Effector memory CD4-positive, alpha-beta T cell (primary cell): ENCODE data around the gene RCAN1.
"Not testable (repeated sequence)": the region's sequence is repeated elsewhere in the genome, so short reads cannot be mapped to it uniquely, and the experiment has no call there.

ENCODE experiments used
- DNase-seq, 3 donors: peaks; one replicate each; pipeline ENCODE4 v3.0.0-alpha.2; 2020
- H3K27ac ChIP-seq: 2 replicates; pipeline ENCODE4 v1.7.0; 2013; ENCODE audit warnings: mild to moderate bottlenecking, low read length, moderate library complexity; ENCODE audit not compliant: insufficient read depth, poor library complexity, severe bottlenecking
- H3K27me3 ChIP-seq: replicated peaks from 2 replicates; pipeline ENCODE4 v1.7.0; 2013; ENCODE audit warnings: mild to moderate bottlenecking, low read length; ENCODE audit not compliant: insufficient read depth, control insufficient read depth, poor library complexity, severe bottlenecking
- H3K36me3 ChIP-seq: 2 replicates; pipeline ENCODE4 v1.7.0; 2013; ENCODE audit warnings: mild to moderate bottlenecking, low read length, moderate library complexity; ENCODE audit not compliant: control insufficient read depth, insufficient read depth
- H3K4me1 ChIP-seq: 2 replicates; pipeline ENCODE4 v1.7.0; 2013; ENCODE audit warnings: low read length, mild to moderate bottlenecking; ENCODE audit not compliant: control insufficient read depth, insufficient read depth, poor library complexity, severe bottlenecking
- H3K4me3 ChIP-seq: 2 replicates; pipeline ENCODE4 v1.7.0; 2013; ENCODE audit warnings: low read length, low read depth, mild to moderate bottlenecking; ENCODE audit not compliant: insufficient read depth, poor library complexity, severe bottlenecking
- H3K9me3 ChIP-seq: 2 replicates; pipeline ENCODE4 v1.7.0; 2013; ENCODE audit warnings: mild to moderate bottlenecking, low read length, moderate library complexity; ENCODE audit not compliant: control insufficient read depth

RCAN1 gene

GRCh38 chr21:34574601-34575529 is 40.0 kb downstream of the RCAN1 start:
- H3K36me3 ChIP-seq = no peaks in the 10 kb centered on the region
- H3K4me3 ChIP-seq = no peak overlapping the region
- H3K27me3 ChIP-seq = no peaks in the 10 kb centered on the region
- H3K27ac ChIP-seq = no peak overlapping the region
- H3K4me1 ChIP-seq = no peaks in the 10 kb centered on the region
- H3K9me3 ChIP-seq = no peaks in the 10 kb centered on the region
- DNase-seq = no peak

- Histone ChIP-seq H3K27me3 (no peaks in the 10 kb centered on the region), H3K36me3 (no peaks in the 10 kb centered on the region), H3K4me1 (no peaks in the 10 kb centered on the region), H3K27ac (no peak overlapping the region), H3K9me3 (no peaks in the 10 kb centered on the region), H3K4me3 (no peak overlapping the region)
- no peak for DNase-seq
Measured at GRCh38 chr21:34571994-34572393, 42.9 kb downstream of the RCAN1 start.

GRCh38 chr21:34570313-34570712 is 44.6 kb downstream of the RCAN1 start:
- H3K9me3 ChIP-seq = no peaks in the 10 kb centered on the region
- H3K27ac ChIP-seq = no peak overlapping the region
- H3K36me3 ChIP-seq = no peaks in the 10 kb centered on the region
- H3K4me1 ChIP-seq = no peaks in the 10 kb centered on the region
- H3K27me3 ChIP-seq = no peaks in the 10 kb centered on the region
- no peak for DNase-seq
- no peak overlapping the region for H3K4me3 ChIP-seq

- DNase-seq = no peak
- Histone ChIP-seq H3K27ac (no peak overlapping the region), H3K9me3 (no peaks in the 10 kb centered on the region), H3K36me3 (no peaks in the 10 kb centered on the region), H3K27me3 (no peaks in the 10 kb centered on the region), H3K4me3 (no peak overlapping the region), H3K4me1 (no peaks in the 10 kb centered on the region)
Measured at GRCh38 chr21:34569381-34569979, 45.4 kb downstream of the RCAN1 start.

GRCh38 chr21:34568801-34569200 is 46.1 kb downstream of the RCAN1 start:
- not testable (repeated sequence) for H3K9me3 ChIP-seq, H3K4me3 ChIP-seq, H3K4me1 ChIP-seq, H3K27ac ChIP-seq, DNase-seq, H3K27me3 ChIP-seq, H3K36me3 ChIP-seq

- no peaks in the 10 kb centered on the region for H3K9me3 ChIP-seq
- no peak overlapping the region for H3K4me3 ChIP-seq
- H3K4me1 ChIP-seq = no peaks in the 10 kb centered on the region
- H3K27me3 ChIP-seq = no peaks in the 10 kb centered on the region
- DNase-seq = no peak
- no peaks in the 10 kb centered on the region for H3K36me3 ChIP-seq
- no peak overlapping the region for H3K27ac ChIP-seq
Measured at GRCh38 chr21:34567604-34568155, 47.2 kb downstream of the RCAN1 start.

- Histone ChIP-seq H3K27me3 (no peaks in the 10 kb centered on the region), H3K4me1 (no peaks in the 10 kb centered on the region), H3K9me3 (no peaks in the 10 kb centered on the region), H3K4me3 (no peak overlapping the region), H3K27ac (no peak overlapping the region), H3K36me3 (no peaks in the 10 kb centered on the region)
- DNase-seq = no peak
Measured at GRCh38 chr21:34565238-34565637, 49.7 kb downstream of the RCAN1 start.

GRCh38 chr21:34563370-34563769 is 51.5 kb downstream of the RCAN1 start:
- H3K36me3 ChIP-seq, H3K4me3 ChIP-seq, H3K4me1 ChIP-seq, H3K27me3 ChIP-seq, DNase-seq, H3K27ac ChIP-seq, H3K9me3 ChIP-seq: not testable (repeated sequence)

- Histone ChIP-seq H3K27me3 (no peaks in the 10 kb centered on the region), H3K27ac (no peak overlapping the region), H3K9me3 (no peaks in the 10 kb centered on the region), H3K36me3 (no peaks in the 10 kb centered on the region), H3K4me1 (no peaks in the 10 kb centered on the region), H3K4me3 (no peak overlapping the region)
- DNase-seq = no peak
Measured at GRCh38 chr21:34561806-34562205, 53.1 kb downstream of the RCAN1 start.

- H3K36me3 ChIP-seq = no peaks in the 10 kb centered on the region
Measured at GRCh38 chr21:34560609-34561008, 54.3 kb downstream of the RCAN1 start.

More at GRCh38 chr21:34560609-34561008, 54.3 kb downstream of the RCAN1 start:
- no peaks in the 10 kb centered on the region for H3K4me1 ChIP-seq
- H3K27ac ChIP-seq = no peak overlapping the region
- H3K27me3 ChIP-seq = no peaks in the 10 kb centered on the region
- no peak overlapping the region for H3K4me3 ChIP-seq
- DNase-seq = no peak
- no peaks in the 10 kb centered on the region for H3K9me3 ChIP-seq
